K562 (cell line): ENCODE results near the gene HMGN3. TPM values are rescaled to one million over a fixed set of nuclear protein-coding genes. Genes with fewer than 3 reads are reported as not detected.

Source experiments
- FOXA1 ChIP-seq: fragments of 450-650 bp; IDR thresholded peaks from 2 replicates; pipeline ENCODE4 v1.6.1; 2016; ENCODE audit warnings: mild to moderate bottlenecking, borderline replicate concordance
- GTF2A2 ChIP-seq: IDR thresholded peaks from 2 replicates; pipeline ENCODE4 v1.6.1; 2016; ENCODE audit warnings: mild to moderate bottlenecking, missing genetic modification characterization, missing compliant biosample characterization
- HOMEZ ChIP-seq: fragments of 250-450 bp; sonication (Bioruptor Pico); IDR thresholded peaks from 2 replicates; pipeline ENCODE4 v1.4.0; 2020; ENCODE audit warnings: mild to moderate bottlenecking, moderate library complexity
- NCOR1 ChIP-seq: fragments of 450-650 bp; IDR thresholded peaks from 2 replicates; pipeline ENCODE4 v1.6.1; 2016; ENCODE audit warnings: mild to moderate bottlenecking, moderate library complexity
- NFIX ChIP-seq: fragments of 250-450 bp; sonication (Bioruptor Pico); IDR thresholded peaks from 2 replicates; pipeline ENCODE4 v1.4.0; 2020; ENCODE audit warnings: low read depth, mild to moderate bottlenecking, moderate library complexity
- NR2C1 ChIP-seq, 2 experiments: fragments of 450-650 bp; IDR thresholded peaks; 2 replicates each; pipeline ENCODE4 v1.6.1; 2017; ENCODE audit warnings: mild to moderate bottlenecking in 2 of 2, antibody characterized with exemption in 1 of 2, inconsistent platforms in 1 of 2, missing compliant biosample characterization in 1 of 2, missing genetic modification characterization in 1 of 2
- PHF20 ChIP-seq: fragments of 450-650 bp; IDR thresholded peaks from 2 replicates; pipeline ENCODE4 v1.6.1; 2018; ENCODE audit not compliant: partially characterized antibody
- PHF21A ChIP-seq: fragments of 450-650 bp; IDR thresholded peaks from 2 replicates; pipeline ENCODE4 v1.6.1; 2017; ENCODE audit warnings: low read depth, borderline replicate concordance
- RCOR1 ChIP-seq, 2 experiments: IDR thresholded peaks; 2 replicates each; pipeline ENCODE4 v1.6.1; 2012; ENCODE audit warnings: low read depth in 2 of 2, low read length in 2 of 2, borderline replicate concordance in 1 of 2, improper control_type of control experiment in 1 of 2
- SMAD3 ChIP-seq: fragments of 450-650 bp; formaldehyde crosslinking; conservative IDR thresholded peaks from 2 replicates; pipeline ENCODE4 v1.4.0; 2020; ENCODE audit warnings: mild to moderate bottlenecking
- SMC3 ChIP-seq: conservative IDR thresholded peaks from 2 replicates; pipeline ENCODE4 v1.6.1; 2011; ENCODE audit warnings: low read depth, low read length, improper control_type of control experiment; ENCODE audit not compliant: insufficient read depth
- SNIP1 ChIP-seq: fragments of 450-650 bp; IDR thresholded peaks from 2 replicates; pipeline ENCODE4 v1.7.1; 2017; ENCODE audit warnings: low read depth, mild to moderate bottlenecking
- TAF15 ChIP-seq: fragments of 200-400 bp; formaldehyde crosslinking; IDR thresholded peaks from 2 replicates; pipeline ENCODE4 v1.6.1; 2017; ENCODE audit warnings: mild to moderate bottlenecking, low read depth, low read length, moderate library complexity
- THRB ChIP-seq: fragments of 450-650 bp; formaldehyde crosslinking; conservative IDR thresholded peaks from 2 replicates; pipeline ENCODE4 v1.4.0; 2022; ENCODE audit warnings: mild to moderate bottlenecking, missing genetic modification characterization
- TSC22D4 ChIP-seq: fragments of 450-650 bp; IDR thresholded peaks from 2 replicates; pipeline ENCODE4 v1.6.1; 2016; ENCODE audit warnings: missing genetic modification characterization, missing biosample characterization, control low read depth
- ZBTB34 ChIP-seq: fragments of 250-450 bp; sonication (Bioruptor Pico); IDR thresholded peaks from 2 replicates; pipeline ENCODE4 v1.8.0; 2021; ENCODE audit warnings: mild to moderate bottlenecking, moderate library complexity
- ZFPM2 ChIP-seq: fragments of 250-450 bp; sonication (Bioruptor Pico); IDR thresholded peaks from 2 replicates; pipeline ENCODE4 v1.5.1; 2022; ENCODE audit warnings: mild to moderate bottlenecking
- ZNF165 ChIP-seq: fragments of 250-450 bp; sonication (Bioruptor Pico); IDR thresholded peaks from 2 replicates; pipeline ENCODE4 v1.4.0; 2020; ENCODE audit warnings: borderline replicate concordance
- ZNF41 ChIP-seq: fragments of 250-450 bp; sonication (Bioruptor Pico); conservative IDR thresholded peaks from 2 replicates; pipeline ENCODE4 v1.4.0; 2020; ENCODE audit warnings: mild to moderate bottlenecking
- ZNF507 ChIP-seq: conservative IDR thresholded peaks from 2 replicates; pipeline ENCODE4 v1.6.1; 2017; ENCODE audit warnings: missing genetic modification characterization, missing compliant biosample characterization
- ZNF561 ChIP-seq: fragments of 450-650 bp; formaldehyde crosslinking; conservative IDR thresholded peaks from 2 replicates; pipeline ENCODE4 v1.4.0; 2020; ENCODE audit warnings: mild to moderate bottlenecking, moderate library complexity
- ZNF668 ChIP-seq: fragments of 250-450 bp; sonication (Bioruptor Pico); IDR thresholded peaks from 2 replicates; pipeline ENCODE4 v1.8.0; 2022; ENCODE audit warnings: mild to moderate bottlenecking, inconsistent platforms
- ZNF740 ChIP-seq, 3 experiments: fragments of 200-800 bp in 1 of 3; sonication (Bioruptor generic) in 1 of 3; sonication (generic) in 1 of 3; formaldehyde crosslinking in 1 of 3; IDR thresholded peaks; 2 replicates each; pipeline versions ENCODE4 v1.6.1 to v1.8.0; 2016 to 2022; ENCODE audit warnings: mild to moderate bottlenecking in 2 of 3, missing compliant biosample characterization in 2 of 3, missing genetic modification characterization in 2 of 3, missing genetic modification reagents in 1 of 3
- polyA plus RNA-seq, 8 experiments: library from polyadenylated mRNA; depleted of rRNA in 4 of 8; stranded (reverse) in 5 of 8; unstranded in 3 of 8; fragments of >200 nt; fragmentation: Nextera tagmentation in 2 of 8; fragmentation: Illumina TruSeq in 1 of 8; extraction: Ambion mirVana in 2 of 8; extraction: Trizol in 1 of 8; gene quantifications; 2 replicates each; pipeline versions ENCODE4 v1.2.1 to v1.2.3, GENCODE V29; 2011 to 2014; ENCODE audit warnings: inconsistent platforms in 1 of 8, missing spikeins in 1 of 8
- total RNA-seq, 7 experiments: library from RNA; depleted of rRNA in 6 of 7; stranded (reverse); fragments of >200 nt in 6 of 7; fragmentation: Illumina TruSeq in 2 of 7; extraction: Trizol in 2 of 7; gene quantifications; 2 replicates each; pipeline versions ENCODE4 v1.2.1 to v1.2.3, GENCODE V29; 2011 to 2021; ENCODE audit warnings: low replicate concordance in 1 of 7

The HMGN3 gene
- total and polyA plus RNA-seq, 9 of the 15 experiments (the other 6 are each of a cell fraction or from before 2014, with no cell fraction given) = 42.1 to 154 (median 88.1) TPM

- TF ChIP-seq NR2C1 (IDR thresholded peaks at IDR 0.05) = no peak
- peak; percentile 71 for TF ChIP-seq NR2C1 (tag; IDR thresholded peaks at IDR 0.05)
- 0 out of 2 replicates have a peak, but pooled peaks have one; percentile 16 for TF ChIP-seq SMAD3 (CRISPR knock-in tag)
- TF ChIP-seq ZNF507 (tag) = no peak
- no peak for TF ChIP-seq RCOR1 (IDR thresholded peaks at IDR 0.05; ENCODE audit: borderline replicate concordance in 1 of 2, low read depth in 2 of 2, low read length in 2 of 2)
- no peak for TF ChIP-seq TAF15
- TF ChIP-seq ZNF41 (CRISPR knock-in tag) = no peak; the same call in 1 of the 2 replicates
- TF ChIP-seq ZNF561 (CRISPR knock-in tag) = no peak
- no peak for TF ChIP-seq FOXA1
- peak; percentile 88 for TF ChIP-seq GTF2A2 (tag)
- TF ChIP-seq NCOR1 = no peak
- TF ChIP-seq SMC3 = no peak
- no peak for TF ChIP-seq SNIP1
- no peak for TF ChIP-seq ZNF668 (CRISPR knock-in tag)
- no peak for TF ChIP-seq NFIX (CRISPR knock-in tag)
- no peak for TF ChIP-seq HOMEZ (CRISPR knock-in tag)
- TF ChIP-seq PHF21A = no peak
- TF ChIP-seq PHF20 = no peak
- TF ChIP-seq ZNF740 (CRISPR knock-in tag; IDR thresholded peaks at IDR 0.05) = no peak
- peak in 1 of 2 experiments; percentile 79; a peak in 2 of 4 replicates for TF ChIP-seq ZNF740 (tag; IDR thresholded peaks at IDR 0.05)
- no peak for TF ChIP-seq ZBTB34 (CRISPR knock-in tag)
- no peak for TF ChIP-seq THRB (CRISPR knock-in tag)
- TF ChIP-seq TSC22D4 = no peak
- no peak for TF ChIP-seq ZNF165 (CRISPR knock-in tag)
- TF ChIP-seq ZFPM2 (CRISPR knock-in tag) = no peak
Observed at GRCh38 chr6:79257381-79258205, 23.1 kb upstream of the HMGN3 start (continued).
